IMR-90 (cell line): Measurements from ENCODE around the gene GPATCH8. TPM values are rescaled to one million over a fixed set of nuclear protein-coding genes. Genes with fewer than 3 reads are reported as not detected.

Source experiments
- ATAC-seq: fragments of 200-7000 bp; cut with Tn5 transposase; 2 replicates; pipeline ENCODE4 v1.9.1; 2020; ENCODE audit warnings: low read depth, mild to moderate bottlenecking, moderate library complexity
- BruUV-seq: library from RNA; stranded (reverse); fragments of 400-500 nt; replicated peaks from 2 replicates; lab custom pipeline; 2021; lab: Mats Ljungman, UMichigan
- CTCF ChIA-PET: fragments of 300-600 bp; formaldehyde crosslinking; extraction: SDS; loops from one replicate; lab custom pipeline; 2021; ENCODE audit warnings: antibody characterized with exemption; lab: Yijun Ruan, JAX
- POLR2A ChIA-PET: fragments of 300-600 bp; sonication (Branson Sonifier 250); formaldehyde crosslinking; loops from one replicate; lab custom pipeline; 2022; ENCODE audit warnings: antibody characterized with exemption; ENCODE audit not compliant: unreplicated experiment; lab: Charles Lee
- DNase-seq: peaks from one replicate; pipeline ENCODE4 v3.0.0; 2013
- H2AFZ ChIP-seq: replicated peaks from 2 replicates; pipeline ENCODE3; 2013; ENCODE audit warnings: low read length, mild to moderate bottlenecking; ENCODE audit not compliant: poor library complexity
- H2AK5ac ChIP-seq: 2 replicates; pipeline ENCODE4 v1.6.1; 2013; ENCODE audit warnings: low read depth, low read length, inconsistent platforms
- H2AK9ac ChIP-seq: replicated peaks from 2 replicates; pipeline ENCODE3; 2013; ENCODE audit warnings: mild to moderate bottlenecking, low read depth, low read length, moderate library complexity; ENCODE audit not compliant: poor library complexity
- H2BK120ac ChIP-seq: 2 replicates; pipeline ENCODE4 v1.6.1; 2013; ENCODE audit warnings: low read depth, low read length, inconsistent platforms
- H2BK15ac ChIP-seq: 3 replicates; pipeline ENCODE4 v1.6.1; 2013; ENCODE audit warnings: low read depth, low read length, inconsistent platforms
- H2BK20ac ChIP-seq: 2 replicates; pipeline ENCODE4 v1.6.1; 2013; ENCODE audit warnings: low read depth, mild to moderate bottlenecking, inconsistent platforms, low read length, moderate library complexity
- H2BK5ac ChIP-seq: 2 replicates; pipeline ENCODE4 v1.6.1; 2013; ENCODE audit warnings: mild to moderate bottlenecking, low read depth, low read length, inconsistent platforms; ENCODE audit not compliant: poor library complexity, severe bottlenecking
- H3K14ac ChIP-seq: replicated peaks from 2 replicates; pipeline ENCODE4 v1.6.1; 2013; ENCODE audit warnings: low read depth, low read length, inconsistent platforms
- H3K18ac ChIP-seq: 2 replicates; pipeline ENCODE4 v1.6.1; 2013; ENCODE audit warnings: low read depth, low read length, control low read depth
- H3K23ac ChIP-seq: 2 replicates; pipeline ENCODE4 v1.6.1; 2013; ENCODE audit warnings: low read depth, low read length, inconsistent platforms
- H3K27ac ChIP-seq: 2 replicates; pipeline ENCODE4 v1.5.1; 2013; ENCODE audit warnings: mild to moderate bottlenecking, control low read depth, low read length; ENCODE audit not compliant: insufficient read depth
- H3K27me3 ChIP-seq: 2 replicates; pipeline ENCODE4 v1.6.1; 2013; ENCODE audit warnings: low read length; ENCODE audit not compliant: control insufficient read depth, insufficient read depth
- H3K36me3 ChIP-seq: 2 replicates; pipeline ENCODE4 v1.6.1; 2013; ENCODE audit warnings: low read length, mixed read lengths; ENCODE audit not compliant: control insufficient read depth, insufficient read depth
- H3K4ac ChIP-seq: 2 replicates; pipeline ENCODE4 v1.6.1; 2013; ENCODE audit warnings: low read depth, low read length, inconsistent platforms
- H3K4me1 ChIP-seq: 2 replicates; pipeline ENCODE4 v1.6.1; 2013; ENCODE audit warnings: low read length, mixed read lengths; ENCODE audit not compliant: control insufficient read depth, insufficient read depth
- H3K4me2 ChIP-seq: 2 replicates; pipeline ENCODE4 v1.6.1; 2013; ENCODE audit warnings: low read depth, mild to moderate bottlenecking, control low read depth, low read length, moderate library complexity
- H3K4me3 ChIP-seq: 2 replicates; pipeline ENCODE4 v1.5.1; 2013; ENCODE audit warnings: low read depth, mild to moderate bottlenecking, control low read depth, low read length, moderate library complexity; ENCODE audit not compliant: insufficient read depth
- H3K56ac ChIP-seq: 2 replicates; pipeline ENCODE4 v1.6.1; 2013; ENCODE audit warnings: low read length, inconsistent platforms; ENCODE audit not compliant: insufficient read depth; ENCODE audit errors: extremely low read depth
- H3K79me1 ChIP-seq, 2 experiments: 2 replicates each; pipeline ENCODE4 v1.6.1; 2013; ENCODE audit warnings: low read length in 2 of 2, inconsistent platforms in 1 of 2, low read depth in 1 of 2
- H3K9ac ChIP-seq: 2 replicates; pipeline ENCODE4 v1.6.1; 2013; ENCODE audit warnings: low read depth, low read length, control low read depth
- H3K9me1 ChIP-seq: 2 replicates; pipeline ENCODE4 v1.6.1; 2013; ENCODE audit warnings: low read length, inconsistent platforms; ENCODE audit not compliant: insufficient read depth
- H3K9me3 ChIP-seq: 2 replicates; pipeline ENCODE4 v1.6.1; 2013; ENCODE audit warnings: low read length; ENCODE audit not compliant: control insufficient read depth, insufficient read depth
- H4K20me1 ChIP-seq: 2 replicates; pipeline ENCODE4 v1.6.1; 2013; ENCODE audit warnings: low read length, inconsistent platforms; ENCODE audit not compliant: insufficient read depth
- H4K5ac ChIP-seq: 2 replicates; pipeline ENCODE4 v1.6.1; 2013; ENCODE audit warnings: mild to moderate bottlenecking, low read depth, low read length, control low read depth
- H4K8ac ChIP-seq, 2 experiments: 2 replicates each; pipeline ENCODE4 v1.6.1; 2013; ENCODE audit warnings: low read depth in 2 of 2, low read length in 2 of 2, control low read depth in 1 of 2, inconsistent platforms in 1 of 2
- H4K91ac ChIP-seq: 2 replicates; pipeline ENCODE4 v1.6.1; 2013; ENCODE audit warnings: low read depth, low read length, inconsistent platforms; ENCODE audit not compliant: insufficient read depth
- CEBPB ChIP-seq: IDR thresholded peaks from 2 replicates; pipeline ENCODE4 v1.6.1; 2012; ENCODE audit warnings: low read depth, low read length, improper control_type of control experiment
- CHD1 ChIP-seq: IDR thresholded peaks from 2 replicates; pipeline ENCODE4 v1.6.1; 2012; ENCODE audit warnings: low read depth, low read length, improper control_type of control experiment
- FOS ChIP-seq: fragments of 150-350 bp; IDR thresholded peaks from 2 replicates; pipeline ENCODE4 v1.6.1; 2016; ENCODE audit warnings: low read depth, low read length
- MAFK ChIP-seq: IDR thresholded peaks from 2 replicates; pipeline ENCODE4 v1.6.1; 2012; ENCODE audit warnings: low read depth, low read length, improper control_type of control experiment
- MAZ ChIP-seq: IDR thresholded peaks from 2 replicates; pipeline ENCODE4 v1.6.1; 2012; ENCODE audit warnings: low read depth, mild to moderate bottlenecking, low read length, improper control_type of control experiment, moderate library complexity, borderline replicate concordance
- MXI1 ChIP-seq: IDR thresholded peaks from 2 replicates; pipeline ENCODE4 v1.6.1; 2012; ENCODE audit warnings: low read depth, mild to moderate bottlenecking, low read length, moderate library complexity, borderline replicate concordance
- NFE2L2 ChIP-seq: fragments of 150-350 bp; IDR thresholded peaks from 2 replicates; pipeline ENCODE4 v1.6.1; 2016; ENCODE audit warnings: low read depth, mild to moderate bottlenecking, low read length
- RAD21 ChIP-seq: IDR thresholded peaks from 2 replicates; pipeline ENCODE4 v1.6.1; 2012; ENCODE audit warnings: low read length, improper control_type of control experiment
- RCOR1 ChIP-seq: IDR thresholded peaks from 2 replicates; pipeline ENCODE4 v1.6.1; 2012; ENCODE audit warnings: mild to moderate bottlenecking, low read length, improper control_type of control experiment; ENCODE audit not compliant: insufficient replicate concordance
- RFX5 ChIP-seq: IDR thresholded peaks from 2 replicates; pipeline ENCODE4 v1.8.0; 2012; ENCODE audit warnings: low read depth, mild to moderate bottlenecking, low read length, moderate library complexity
- SMC3 ChIP-seq: fragments of 150-350 bp; IDR thresholded peaks from 2 replicates; pipeline ENCODE4 v1.6.1; 2016; ENCODE audit warnings: low read depth, mild to moderate bottlenecking, antibody characterized with exemption, low read length, moderate library complexity
- WGBS, 2 experiments: methylation state at CpG; one replicate each; pipeline versions ENCODE4 v1.1.5 to v1.1.7; 2013; ENCODE audit warnings: missing lambda C conversion rate in 2 of 2; ENCODE audit not compliant: insufficient read length in 1 of 2; ENCODE audit errors: extremely low coverage in 2 of 2; 5-methylcytosine and 5-hydroxymethylcytosine counted together
- dilution Hi-C: fragments of 300-500 bp; cut with HindIII; formaldehyde crosslinking; loops from one replicate; pipeline ENCODE4 v1.14.3; 2018; ENCODE audit warnings: low sequenced_read_pairs; ENCODE audit not compliant: unreplicated experiment
- in situ Hi-C: fragments of 300-500 bp; cut with MboI; formaldehyde crosslinking; loops from 3 replicates; pipeline ENCODE4 v1.14.3; 2019; ENCODE audit warnings: low sequenced_read_pairs, inconsistent platforms, mixed read lengths
- intact Hi-C: fragments of 100-400 bp; cut with micrococcal nuclease; formaldehyde crosslinking; loops from 2 replicates; pipeline ENCODE4 v1.10.0; 2022
- polyA plus RNA-seq, 3 experiments: library from polyadenylated mRNA; depleted of rRNA; stranded (reverse); fragments of >200 nt; gene quantifications; 2 replicates each; pipeline ENCODE4 v1.2.3, GENCODE V29; 2012; ENCODE audit warnings: low replicate concordance in 1 of 3
- total RNA-seq: library from RNA; depleted of rRNA; stranded (reverse); fragments of >200 nt; gene quantifications from 2 replicates; pipeline ENCODE4 v1.2.3, GENCODE V29; 2012
- TF ChIP-seq, protein P1 (sequence below): fragments of 150-350 bp; IDR thresholded peaks from 2 replicates; pipeline ENCODE4 v1.6.1; 2017; ENCODE audit warnings: mild to moderate bottlenecking, antibody characterized with exemption, low read length, low read depth
- TF ChIP-seq, protein P2 (sequence below): fragments of 150-350 bp; IDR thresholded peaks from 2 replicates; pipeline ENCODE4 v1.6.1; 2016; ENCODE audit warnings: low read depth, mild to moderate bottlenecking, low read length, moderate library complexity, borderline replicate concordance

The GPATCH8 gene
- total and polyA plus RNA-seq, 2 of the 4 experiments (the other 2 are of a cell fraction) = 8.8 to 13.2 TPM

DNA sequence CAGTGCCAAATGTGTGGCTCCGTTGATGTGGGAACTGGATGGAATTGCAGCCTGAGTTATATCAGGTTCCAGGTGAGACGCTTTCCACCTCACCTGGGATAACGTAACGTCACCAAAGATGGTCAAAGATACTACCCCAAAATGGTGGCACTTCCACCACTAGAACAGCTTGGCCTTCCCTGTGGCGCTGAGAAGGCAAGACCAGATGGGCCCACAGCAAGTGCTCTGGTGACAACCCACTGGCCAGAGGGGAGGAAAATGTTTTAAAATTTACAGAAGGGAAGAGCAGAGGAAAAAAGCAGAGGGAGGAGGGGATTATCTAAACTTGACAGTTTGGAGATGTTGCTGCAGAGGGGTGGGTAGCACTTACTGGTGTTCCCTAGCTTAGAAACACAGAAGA is 106.3 kb downstream of the GPATCH8 start:
- Histone ChIP-seq H3K27me3 (no peaks in the 10 kb centered on the region), H4K91ac (no peak overlapping the region), H3K9me1 (peaks cover 8% of the 10 kb centered on the region), H2AFZ (no peak overlapping the region), H3K4me1 (no peaks in the 10 kb centered on the region), H2BK5ac (no peak overlapping the region), H2AK5ac (no peak overlapping the region), H2BK15ac (no peak overlapping the region), H4K20me1 (peaks cover 3% of the 10 kb centered on the region), H3K23ac (no peak overlapping the region), H3K4me2 (no peak overlapping the region), H3K56ac (no peak overlapping the region), H3K4ac (no peak overlapping the region), H3K36me3 (peaks cover 45% of the 10 kb centered on the region), H3K9me3 (no peaks in the 10 kb centered on the region), H2BK20ac (no peak overlapping the region), H3K27ac (no peak overlapping the region), H2BK120ac (no peak overlapping the region), H3K14ac (no peak overlapping the region), H3K79me1 (peaks cover 0 to 28% of the 10 kb centered on the region in 2 experiments; a peak in 2 of 4 replicates), H3K4me3 (no peak overlapping the region), H2AK9ac (no peak overlapping the region), H4K8ac (no peak overlapping the region), H3K9ac (no peak overlapping the region), H3K18ac (no peak overlapping the region), H4K5ac (no peak overlapping the region)
- WGBS, 2 experiments = no CpG with 5 or more reads among the region's 5 CpGs
- ChIA-PET CTCF (interaction anchor here (1.3 to 1.6 kb wide), 2 partner anchors 126 to 127 kb away, joined by 3 to 4 read pairs; no protein-coding TSS in a partner anchor), POLR2A (no interaction called here)
- TF ChIP-seq MAZ = no peak
- TF ChIP-seq MAFK = no peak
- no peak for TF ChIP-seq NFE2L2
- TF ChIP-seq, protein P1, sequence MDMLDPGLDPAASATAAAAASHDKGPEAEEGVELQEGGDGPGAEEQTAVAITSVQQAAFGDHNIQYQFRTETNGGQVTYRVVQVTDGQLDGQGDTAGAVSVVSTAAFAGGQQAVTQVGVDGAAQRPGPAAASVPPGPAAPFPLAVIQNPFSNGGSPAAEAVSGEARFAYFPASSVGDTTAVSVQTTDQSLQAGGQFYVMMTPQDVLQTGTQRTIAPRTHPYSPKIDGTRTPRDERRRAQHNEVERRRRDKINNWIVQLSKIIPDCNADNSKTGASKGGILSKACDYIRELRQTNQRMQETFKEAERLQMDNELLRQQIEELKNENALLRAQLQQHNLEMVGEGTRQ = no peak
- TF ChIP-seq CEBPB = no peak
- TF ChIP-seq FOS = no peak
- TF ChIP-seq, protein P2, sequence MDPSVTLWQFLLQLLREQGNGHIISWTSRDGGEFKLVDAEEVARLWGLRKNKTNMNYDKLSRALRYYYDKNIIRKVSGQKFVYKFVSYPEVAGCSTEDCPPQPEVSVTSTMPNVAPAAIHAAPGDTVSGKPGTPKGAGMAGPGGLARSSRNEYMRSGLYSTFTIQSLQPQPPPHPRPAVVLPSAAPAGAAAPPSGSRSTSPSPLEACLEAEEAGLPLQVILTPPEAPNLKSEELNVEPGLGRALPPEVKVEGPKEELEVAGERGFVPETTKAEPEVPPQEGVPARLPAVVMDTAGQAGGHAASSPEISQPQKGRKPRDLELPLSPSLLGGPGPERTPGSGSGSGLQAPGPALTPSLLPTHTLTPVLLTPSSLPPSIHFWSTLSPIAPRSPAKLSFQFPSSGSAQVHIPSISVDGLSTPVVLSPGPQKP = no peak
- no peak for TF ChIP-seq CHD1
- no peak for TF ChIP-seq SMC3
- no peak for TF ChIP-seq MXI1
- TF ChIP-seq RFX5 = no peak
- TF ChIP-seq RCOR1 = no peak
- no peak for TF ChIP-seq RAD21
- BruUV-seq = no TSS peak
- dilution Hi-C loops = no loop called here
- DNase-seq (no peak), ATAC-seq (no peak)
- intact Hi-C loops = no loop called here
- in situ Hi-C loops = no loop called here
